ENCODE results near the gene GPR35.

Gene GPR35

GRCh38 chr2:240584486-240585031 is 40.7 kb upstream of the GPR35 start:
- no peak for TF ChIP-seq CTCF (IDR thresholded peaks at IDR 0.05; ENCODE audit: control extremely low read depth, extremely low read depth, low read depth, missing control alignments)
- ChIA-PET CTCF (interaction anchor here (1.0 to 8.6 kb wide), 5 partner anchors 9 to 71 kb away, joined by 3 to 167 read pairs (median 9); no protein-coding TSS in a partner anchor), POLR2A (interaction anchor here (1.0 to 3.6 kb wide), 5 partner anchors 16 to 37 kb away, joined by 4 to 34 read pairs (median 6); partner anchors contain the start of gene RNPEPL1)
- DNase-seq (ENCODE audit: extremely low spot score), result peak; percentile 79

- ChIA-PET CTCF (interaction anchor here (1.0 to 8.6 kb wide), 6 partner anchors 9 to 71 kb away, joined by 3 to 167 read pairs (median 6); no protein-coding TSS in a partner anchor), POLR2A (interaction anchor here (1.0 to 3.6 kb wide), 6 partner anchors 16 to 37 kb away, joined by 4 to 34 read pairs (median 6); partner anchors contain the start of gene RNPEPL1)
- no peak for TF ChIP-seq CTCF (IDR thresholded peaks at IDR 0.05; ENCODE audit: control extremely low read depth, extremely low read depth, low read depth, missing control alignments)
- no peak for DNase-seq (ENCODE audit: extremely low spot score)
These were observed 40.2 kb upstream of the GPR35 start for GRCh38 chr2:240585101-240585500.

DNA sequence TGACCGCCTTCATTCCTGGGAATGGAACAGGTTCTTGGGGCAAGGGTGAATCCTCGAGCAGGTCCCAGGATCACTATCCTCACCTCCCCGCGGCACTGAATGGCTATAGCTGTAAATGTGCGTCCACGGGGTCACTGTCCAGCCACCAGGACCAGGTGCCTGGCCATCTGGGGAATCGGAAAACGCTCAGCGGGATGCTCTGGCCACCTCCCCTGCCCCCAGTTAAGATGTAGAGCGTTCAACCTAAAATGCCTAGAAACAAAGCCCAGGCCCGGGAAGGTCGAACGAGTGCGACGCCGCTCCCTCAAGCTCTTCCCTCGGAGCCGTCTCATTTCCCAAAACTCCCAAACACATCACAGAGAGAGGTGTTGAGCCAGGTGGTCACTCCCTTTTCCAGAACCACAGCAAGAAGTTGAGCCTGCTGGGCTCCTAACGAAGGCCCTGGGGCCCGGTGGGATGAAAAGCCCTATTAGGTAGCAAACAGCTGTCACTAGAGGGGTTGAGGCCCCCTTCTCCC is 39.5 kb upstream of the GPR35 start:
- ChIA-PET CTCF (interaction anchor here (1.0 to 8.6 kb wide), 7 partner anchors 8 to 493 kb away, joined by 3 to 167 read pairs (median 4); no protein-coding TSS in a partner anchor), POLR2A (interaction anchor here (0.5 to 3.6 kb wide), 9 partner anchors 10 to 295 kb away, joined by 3 to 34 read pairs (median 6); partner anchors contain the start of gene RNPEPL1)
- no peak for DNase-seq (ENCODE audit: extremely low spot score)
- TF ChIP-seq CTCF (IDR thresholded peaks at IDR 0.05; ENCODE audit: control extremely low read depth, extremely low read depth, low read depth, missing control alignments), result no peak

DNA sequence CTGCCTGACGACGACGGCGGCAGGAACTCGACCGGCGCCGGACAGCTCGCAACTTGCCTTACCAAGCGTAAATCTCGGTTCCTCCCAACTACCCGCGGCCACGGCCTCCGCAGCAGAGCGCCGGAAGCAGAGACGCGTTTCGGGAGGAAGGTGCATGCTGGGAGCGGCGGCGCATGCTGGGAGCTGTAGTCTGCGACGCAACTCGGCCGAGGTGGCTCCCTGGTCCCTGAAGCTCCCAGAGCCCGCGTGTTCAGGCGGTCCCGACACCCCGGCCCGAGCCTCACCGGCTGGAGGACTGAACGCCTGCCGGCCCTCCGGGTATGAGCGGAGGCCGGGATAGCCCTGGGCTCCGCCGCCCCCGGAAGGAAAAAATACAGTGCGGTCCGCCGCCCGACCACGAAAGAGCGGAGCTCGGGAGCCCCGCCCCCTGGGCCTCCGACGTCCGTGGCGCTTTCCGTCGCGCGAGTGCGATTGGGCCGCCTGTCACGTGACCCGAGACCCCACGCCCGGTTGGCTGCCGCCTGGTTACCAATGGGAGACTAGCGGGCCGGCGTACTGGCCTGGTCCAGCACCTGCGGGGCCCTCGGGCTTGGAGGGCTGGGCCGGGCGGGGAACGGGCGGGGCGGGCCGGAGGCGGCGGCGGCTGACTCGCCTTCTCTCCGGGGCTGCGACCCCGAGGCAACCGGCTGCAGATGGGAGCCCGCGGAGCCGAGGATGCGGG is 38.9 kb upstream of the GPR35 start, which contains the start of gene CAPN10:
TSS of gene CAPN10 (plus strand) at position 537 of the 721 bp plus-strand sequence. CDS start at position 715, 178 bp downstream.
- POLR2A ChIA-PET, result interaction anchor here (0.5 to 3.6 kb wide), 9 partner anchors 10 to 294 kb away, joined by 3 to 34 read pairs (median 6); partner anchors contain the start of gene RNPEPL1
- CTCF ChIA-PET, result interaction anchor here (1.0 to 8.6 kb wide), 6 partner anchors 9 to 492 kb away, joined by 3 to 167 read pairs (median 4); no protein-coding TSS in a partner anchor
- peak; percentile 95 for DNase-seq (ENCODE audit: extremely low spot score)
- TF ChIP-seq CTCF (IDR thresholded peaks at IDR 0.05; ENCODE audit: control extremely low read depth, extremely low read depth, low read depth, missing control alignments), result no peak

DNA sequence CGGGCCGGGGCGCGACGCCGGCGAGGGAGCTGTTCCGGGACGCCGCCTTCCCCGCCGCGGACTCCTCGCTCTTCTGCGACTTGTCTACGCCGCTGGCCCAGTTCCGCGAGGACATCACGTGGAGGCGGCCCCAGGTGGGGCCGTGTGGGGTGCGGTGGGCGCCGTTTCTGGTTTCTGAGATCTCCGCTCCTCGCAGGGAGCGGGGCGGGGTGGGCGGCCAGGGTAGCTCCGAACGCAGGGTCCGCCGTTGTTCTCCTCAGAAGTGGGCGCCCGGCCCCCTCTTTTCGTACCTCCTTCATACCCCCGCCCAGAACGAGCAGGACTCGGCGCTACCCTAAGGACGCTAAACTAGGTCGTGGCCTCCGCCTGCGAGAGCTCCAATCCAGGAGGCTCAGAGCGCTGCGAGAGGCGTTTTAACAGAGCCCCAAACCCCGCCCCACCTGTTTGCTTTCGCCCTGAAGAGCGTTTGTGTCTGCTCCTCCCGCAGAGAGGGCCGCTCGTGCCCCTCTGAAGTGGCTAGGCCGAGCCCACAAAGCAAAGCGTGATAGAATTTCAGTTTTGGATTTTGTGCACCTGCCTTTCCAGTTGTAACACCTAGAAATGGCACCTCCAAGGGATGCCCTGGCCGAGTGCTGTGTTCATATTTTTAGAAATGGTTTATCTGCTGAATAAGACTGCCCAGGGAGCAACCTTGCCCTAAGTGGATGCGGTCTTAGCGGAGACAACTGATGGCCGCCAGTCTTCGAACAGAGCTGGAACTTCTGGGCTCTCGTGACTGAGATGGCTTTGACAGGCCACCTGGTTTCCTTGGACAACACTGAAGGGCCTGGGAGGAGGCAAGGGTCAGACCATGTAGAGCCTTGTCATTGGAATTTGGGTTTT is 38.1 kb upstream of the GPR35 start:
- POLR2A ChIA-PET, result interaction anchor here (0.9 to 3.6 kb wide), 7 partner anchors 11 to 73 kb away, joined by 3 to 34 read pairs (median 6); partner anchors contain the start of gene RNPEPL1
- CTCF ChIA-PET, result interaction anchor here (1.0 to 8.6 kb wide), 6 partner anchors 9 to 491 kb away, joined by 3 to 167 read pairs (median 4); no protein-coding TSS in a partner anchor
- TF ChIP-seq CTCF (IDR thresholded peaks at IDR 0.05; ENCODE audit: control extremely low read depth, extremely low read depth, low read depth, missing control alignments), result no peak
- peak; percentile 60 for DNase-seq (ENCODE audit: extremely low spot score)

Measured in GM10248 (cell line).